ENCODE data around the gene MISP. TPM values are rescaled to one million over a fixed set of nuclear protein-coding genes. Genes with fewer than 3 reads are reported as not detected.

MISP gene
- total and polyA plus RNA-seq, 2 of the 8 experiments (the other 6 are each of a cell fraction or from before 2014, with no cell fraction given), result 0.43 to 0.45 TPM

DNA sequence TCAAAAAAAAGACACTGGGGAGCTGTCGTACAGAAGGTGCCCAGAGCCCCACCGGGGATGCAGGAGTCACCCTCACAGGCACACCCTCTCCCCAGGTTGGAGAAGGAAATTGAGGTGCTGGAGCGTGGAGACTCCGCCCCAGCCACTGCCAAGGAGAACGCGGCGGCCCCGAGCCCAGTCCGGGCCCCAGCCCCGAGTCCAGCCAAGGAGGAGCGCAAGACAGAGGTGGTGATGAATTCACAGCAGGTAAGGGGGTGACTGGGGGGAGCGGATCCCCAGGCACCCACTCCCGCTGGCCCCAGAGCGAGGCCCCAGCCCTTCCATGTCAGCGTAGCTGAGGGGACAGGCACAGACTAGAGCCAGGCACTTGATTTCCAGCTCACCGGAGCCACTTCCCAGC lies 19.9 kb upstream of the MISP start (continued):
- no peak for TF ChIP-seq TEAD4 (IDR thresholded peaks at IDR 0.05; ENCODE audit: low read depth, low read length)
